Measurements from ENCODE around the gene ZMAT3.

ZMAT3 gene

GRCh38 chr3:178986456-178986855, 85.2 kb downstream of the ZMAT3 start:
- DNase-seq (ENCODE audit: extremely low read depth, low read depth), result no peak
- H3K4me3 ChIP-seq (replicated peaks; ENCODE audit: low read depth, low read length), result no peak overlapping the region
- no peak for TF ChIP-seq CTCF (IDR thresholded peaks at IDR 0.05; ENCODE audit: low read depth, low read length, missing control alignments)

GRCh38 chr3:178982137-178982536, 89.5 kb downstream of the ZMAT3 start:
- no peak for TF ChIP-seq CTCF (IDR thresholded peaks at IDR 0.05; ENCODE audit: low read depth, low read length, missing control alignments)
- H3K4me3 ChIP-seq (replicated peaks; ENCODE audit: low read depth, low read length), result no peak overlapping the region
- no peak for DNase-seq (ENCODE audit: extremely low read depth, low read depth)

GRCh38 chr3:178975320-178975719, 96.3 kb downstream of the ZMAT3 start:
- no peak for TF ChIP-seq CTCF (IDR thresholded peaks at IDR 0.05; ENCODE audit: low read depth, low read length, missing control alignments)
- H3K4me3 ChIP-seq (replicated peaks; ENCODE audit: low read depth, low read length), result no peak overlapping the region
- no peak for DNase-seq (ENCODE audit: extremely low read depth, low read depth)

GRCh38 chr3:178971614-178972013, 100.0 kb downstream of the ZMAT3 start:
- DNase-seq (ENCODE audit: extremely low read depth, low read depth), result no peak
- TF ChIP-seq CTCF (IDR thresholded peaks at IDR 0.05; ENCODE audit: low read depth, low read length, missing control alignments), result no peak

GRCh38 chr3:178969004-178969700, 102.5 kb downstream of the ZMAT3 start:
- no peak for TF ChIP-seq CTCF (IDR thresholded peaks at IDR 0.05; ENCODE audit: low read depth, low read length, missing control alignments)
- DNase-seq (ENCODE audit: extremely low read depth, low read depth), result no peak
- H3K4me3 ChIP-seq (replicated peaks; ENCODE audit: low read depth, low read length), result no peak overlapping the region

More at GRCh38 chr3:178971614-178972013, 100.0 kb downstream of the ZMAT3 start:
- H3K4me3 ChIP-seq (replicated peaks; ENCODE audit: low read depth, low read length), result no peak overlapping the region

All from HFF-Myc (cell line).